HG02973 (cell line): ENCODE measurements around the gene TACC2.
"Not testable (repeated sequence)": the region's sequence is repeated elsewhere in the genome, so short reads cannot be mapped to it uniquely, and the experiment has no call there.

Experiments
- ATAC-seq: cut with Tn5 transposase; IDR thresholded peaks from one replicate; pipeline ENCODE4 v1.9.1; 2021; ENCODE audit warnings: moderate library complexity; ENCODE audit not compliant: unreplicated experiment

Gene TACC2

GRCh38 chr10:122185643-122186042, 196.7 kb downstream of the TACC2 start:
- no peak for ATAC-seq

GRCh38 chr10:122186816-122187810, 198.2 kb downstream of the TACC2 start:
- no peak for ATAC-seq

- ATAC-seq: no peak
Observed at GRCh38 chr10:122188706-122189105, 199.7 kb downstream of the TACC2 start.

- no peak for ATAC-seq
Observed at GRCh38 chr10:122189185-122189584, 200.2 kb downstream of the TACC2 start.

- ATAC-seq: no peak
Observed at GRCh38 chr10:122190176-122190943, 201.4 kb downstream of the TACC2 start.

GRCh38 chr10:122191936-122192541, 203.1 kb downstream of the TACC2 start:
- ATAC-seq: no peak

DNA sequence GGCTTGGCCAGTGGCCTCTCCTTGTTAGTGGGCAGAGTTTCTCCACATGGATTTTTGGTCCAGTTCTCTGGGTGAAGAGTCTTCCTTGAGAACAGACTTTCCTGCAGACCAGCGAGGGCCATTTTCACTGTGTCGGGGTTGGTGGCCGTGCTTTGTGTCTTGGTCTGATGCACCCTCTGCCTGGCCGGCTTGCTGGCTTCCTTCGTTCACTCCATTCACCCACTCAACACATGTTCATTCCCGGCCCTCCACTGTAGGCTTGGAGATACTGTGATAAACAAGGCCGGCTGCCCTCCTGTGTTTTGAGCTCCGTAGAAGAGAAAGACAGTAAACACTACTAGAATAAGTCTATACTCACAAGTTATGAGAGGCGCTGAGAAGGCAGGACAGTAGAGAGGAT, 205.3 kb downstream of the TACC2 start:
- ATAC-seq: no peak

- ATAC-seq: no peak
Observed at GRCh38 chr10:122196218-122196617, 207.3 kb downstream of the TACC2 start.

- ATAC-seq: no peak
Observed at GRCh38 chr10:122197611-122198222, 208.8 kb downstream of the TACC2 start.

- ATAC-seq: no peak
Observed at GRCh38 chr10:122198631-122199030, 209.7 kb downstream of the TACC2 start.

GRCh38 chr10:122199070-122199469, 210.1 kb downstream of the TACC2 start:
- ATAC-seq: no peak

DNA sequence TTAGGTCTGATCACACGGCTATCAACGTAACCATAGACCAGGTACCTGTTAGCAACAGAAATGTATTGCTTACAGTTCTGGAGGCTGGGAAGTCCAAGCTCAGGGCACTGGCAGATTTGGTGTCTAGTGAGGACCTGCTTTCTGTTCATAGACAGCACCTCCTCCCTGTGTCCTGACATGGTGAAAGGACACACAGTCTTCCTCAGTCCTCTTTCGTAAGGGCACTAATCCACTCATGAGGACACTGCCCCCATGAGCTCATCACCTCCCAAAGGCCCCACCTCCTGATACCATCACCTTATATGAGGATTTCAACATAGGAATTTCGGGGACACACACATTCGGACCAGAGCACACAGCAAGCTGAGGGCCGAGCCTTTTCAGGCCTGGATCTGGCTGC, 210.7 kb downstream of the TACC2 start:
- no peak for ATAC-seq

GRCh38 chr10:122201401-122201800, 212.4 kb downstream of the TACC2 start:
- ATAC-seq: no peak

GRCh38 chr10:122203180-122203579, 214.2 kb downstream of the TACC2 start:
- not testable (repeated sequence) for ATAC-seq

DNA sequence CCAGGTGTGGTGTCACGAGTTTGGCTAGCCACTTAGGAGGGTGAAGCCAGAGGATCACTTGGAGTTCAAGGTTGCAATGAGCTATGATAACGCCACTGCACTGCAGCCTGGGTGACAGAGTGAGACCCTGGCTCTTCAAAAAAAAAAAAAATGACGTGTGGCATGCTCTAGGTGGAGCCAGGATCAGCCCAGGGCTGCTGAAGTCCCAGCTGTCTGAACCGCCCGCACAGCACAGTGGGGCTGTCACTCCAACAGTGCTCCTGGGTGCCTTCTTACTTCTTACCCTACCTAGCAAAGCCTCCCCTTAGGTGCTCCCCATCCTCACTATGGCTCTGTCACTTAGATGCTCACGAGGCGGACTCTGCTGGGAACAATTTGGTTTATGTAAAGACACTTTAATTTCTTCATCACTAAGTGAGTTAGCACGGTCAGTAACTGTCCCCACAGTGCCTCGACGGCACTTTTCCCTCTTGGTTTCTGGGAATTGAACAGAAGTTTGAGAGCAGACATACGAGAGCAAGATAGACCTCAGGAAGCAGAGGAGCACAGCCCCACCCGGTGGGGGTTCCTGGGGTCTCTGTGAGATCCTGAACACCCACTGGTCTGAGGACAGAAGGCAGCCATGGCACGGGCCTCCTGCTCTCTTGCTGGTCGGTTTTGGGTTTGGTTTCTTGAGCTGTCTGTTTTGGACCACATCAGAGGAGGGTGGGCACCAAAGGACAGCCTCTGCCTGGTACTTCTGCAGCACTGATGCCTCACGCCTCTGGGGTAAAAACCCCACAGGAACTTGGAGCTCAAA, 215.9 kb downstream of the TACC2 start:
- no peak for ATAC-seq

- no peak for ATAC-seq
Observed at GRCh38 chr10:122206471-122207065, 217.6 kb downstream of the TACC2 start.

DNA sequence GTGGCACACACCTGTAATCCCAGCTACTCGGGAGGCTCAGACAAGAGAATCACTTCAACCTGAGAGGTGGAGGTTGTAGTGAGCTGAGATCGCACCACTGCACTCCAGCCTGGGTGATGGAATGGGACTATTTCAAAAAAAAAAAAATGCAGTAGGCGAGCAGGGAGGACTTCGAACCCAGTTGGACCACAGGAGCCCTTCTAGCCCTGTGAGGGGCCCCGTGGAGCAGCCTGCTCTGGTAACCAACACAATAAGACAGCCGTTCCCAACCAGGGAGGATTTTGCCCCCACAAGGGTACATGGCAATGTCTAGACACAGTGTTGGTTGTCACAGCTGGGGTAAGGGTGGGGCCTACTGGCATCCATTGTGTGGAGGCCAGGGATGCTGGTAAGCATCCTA, 218.2 kb downstream of the TACC2 start:
- no peak for ATAC-seq

GRCh38 chr10:122207596-122207995, 218.6 kb downstream of the TACC2 start:
- no peak for ATAC-seq

DNA sequence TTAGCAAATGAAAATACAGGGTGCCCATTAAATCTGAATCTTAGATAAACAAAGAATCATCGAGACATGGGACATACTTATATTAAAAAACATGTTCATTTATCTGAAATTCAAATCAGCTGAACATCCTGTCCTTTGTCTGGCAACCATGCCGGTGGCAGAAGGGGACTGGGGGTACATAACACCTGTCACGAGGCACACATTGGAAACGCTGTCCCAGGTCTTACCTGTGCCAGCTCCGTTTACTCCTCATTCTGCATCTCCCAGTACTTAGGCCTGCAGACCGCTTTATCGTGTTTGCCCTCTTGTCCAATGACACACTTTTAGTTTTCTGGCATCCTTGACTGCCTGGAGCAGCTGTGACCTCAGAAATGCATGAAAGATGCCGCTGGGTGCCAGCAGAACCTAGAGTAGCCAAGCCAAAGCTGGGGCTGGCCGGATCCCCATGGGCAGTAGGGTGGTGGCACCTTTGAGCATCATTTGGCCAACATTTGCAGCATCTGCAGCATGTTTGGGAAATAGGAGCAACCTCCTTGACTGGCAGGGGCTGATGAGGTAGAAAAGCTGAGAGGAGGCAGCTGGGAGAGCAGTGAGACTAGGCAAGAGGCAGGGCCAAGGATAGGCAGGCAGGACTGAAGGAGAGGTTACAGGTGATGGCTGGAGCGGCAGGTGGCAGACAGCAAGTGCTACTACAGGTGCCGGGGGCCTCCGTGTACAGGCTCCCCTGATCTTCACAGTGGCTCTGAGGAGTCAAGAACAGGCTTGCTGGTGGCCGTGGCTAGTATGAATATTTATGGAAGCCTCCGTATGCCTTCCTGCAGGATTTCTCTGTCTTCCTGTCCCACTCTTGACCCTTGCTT, 219.8 kb downstream of the TACC2 start:
- no peak for ATAC-seq
